Measurements from ENCODE around the gene PPP2R3B.

The PPP2R3B gene

GRCh38 chrX:344371-344901, 42.3 kb downstream of the PPP2R3B start:
- ChIA-PET CTCF (no interaction called here), POLR2A (ENCODE audit: low non-redundant PET) (no interaction called here)
- no peak for DNase-seq (ENCODE audit: low spot score)

GRCh38 chrX:341541-342101, 45.1 kb downstream of the PPP2R3B start:
- POLR2A ChIA-PET (ENCODE audit: low non-redundant PET): no interaction called here
- no peak for DNase-seq (ENCODE audit: low spot score)
- CTCF ChIA-PET: no interaction called here

More at GRCh38 chrX:344371-344901, 42.3 kb downstream of the PPP2R3B start:
- TF ChIP-seq CTCF (conservative IDR thresholded peaks at IDR 0.05; ENCODE audit: low read depth): no peak
- no peak overlapping the region for H3K27ac ChIP-seq

DNA sequence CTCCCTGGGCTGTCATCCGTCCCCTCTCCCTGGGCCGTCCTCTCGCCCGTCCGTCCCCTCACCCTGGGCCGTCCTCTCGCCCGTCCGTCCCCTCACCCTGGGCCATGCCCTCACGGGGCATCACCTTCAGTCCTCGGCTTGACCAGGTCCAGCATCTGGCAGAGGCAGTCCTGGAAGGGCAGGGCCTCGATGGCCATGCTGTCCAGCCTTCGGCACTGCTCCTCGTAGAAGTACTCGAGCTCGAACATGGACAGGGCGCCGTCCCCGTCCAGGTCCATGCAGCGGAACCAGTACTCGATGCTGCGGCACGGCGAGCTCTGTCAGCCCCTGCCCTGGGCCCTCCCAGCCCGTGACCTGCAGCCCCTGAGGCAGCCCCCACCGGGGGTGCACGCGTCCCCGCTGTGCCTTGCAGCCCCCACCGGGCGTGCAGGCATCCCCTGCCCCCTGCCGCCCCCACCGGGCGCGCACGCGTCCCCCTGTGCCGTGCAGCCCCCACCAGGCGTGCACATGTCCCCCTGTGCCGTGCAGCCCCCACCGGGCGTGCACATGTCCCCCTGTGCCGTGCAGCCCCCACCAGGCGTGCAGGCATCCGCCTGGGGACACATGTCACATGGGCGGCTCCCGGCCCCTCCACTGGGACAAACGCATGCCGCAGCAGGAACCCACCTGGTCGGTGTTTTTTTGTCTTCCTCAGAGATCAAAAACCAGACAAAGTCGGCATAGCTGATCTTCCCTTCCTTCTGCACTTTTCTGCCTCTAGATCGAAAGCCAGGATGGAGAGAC, 45.9 kb downstream of the PPP2R3B start:
- H3K27ac ChIP-seq: no peak overlapping the region
- DNase-seq (ENCODE audit: low spot score): no peak
- CTCF ChIA-PET: no interaction called here
- TF ChIP-seq CTCF (conservative IDR thresholded peaks at IDR 0.05; ENCODE audit: low read depth): no peak
- POLR2A ChIA-PET (ENCODE audit: low non-redundant PET): no interaction called here

More at GRCh38 chrX:341541-342101, 45.1 kb downstream of the PPP2R3B start:
- no peak overlapping the region for H3K27ac ChIP-seq
- no peak for TF ChIP-seq CTCF (conservative IDR thresholded peaks at IDR 0.05; ENCODE audit: low read depth)

- POLR2A ChIA-PET (ENCODE audit: low non-redundant PET): no interaction called here
- TF ChIP-seq CTCF (conservative IDR thresholded peaks at IDR 0.05; ENCODE audit: low read depth): no peak
- DNase-seq (ENCODE audit: low spot score): no peak
- H3K27ac ChIP-seq: no peak overlapping the region
- CTCF ChIA-PET: no interaction called here
Observed at GRCh38 chrX:340121-340520, 46.6 kb downstream of the PPP2R3B start.

- DNase-seq (ENCODE audit: low spot score): no peak
- ChIA-PET POLR2A (ENCODE audit: low non-redundant PET) (no interaction called here), CTCF (no interaction called here)
- no peak for TF ChIP-seq CTCF (conservative IDR thresholded peaks at IDR 0.05; ENCODE audit: low read depth)
- no peak overlapping the region for H3K27ac ChIP-seq
Observed at GRCh38 chrX:338836-339400, 47.8 kb downstream of the PPP2R3B start.

DNA sequence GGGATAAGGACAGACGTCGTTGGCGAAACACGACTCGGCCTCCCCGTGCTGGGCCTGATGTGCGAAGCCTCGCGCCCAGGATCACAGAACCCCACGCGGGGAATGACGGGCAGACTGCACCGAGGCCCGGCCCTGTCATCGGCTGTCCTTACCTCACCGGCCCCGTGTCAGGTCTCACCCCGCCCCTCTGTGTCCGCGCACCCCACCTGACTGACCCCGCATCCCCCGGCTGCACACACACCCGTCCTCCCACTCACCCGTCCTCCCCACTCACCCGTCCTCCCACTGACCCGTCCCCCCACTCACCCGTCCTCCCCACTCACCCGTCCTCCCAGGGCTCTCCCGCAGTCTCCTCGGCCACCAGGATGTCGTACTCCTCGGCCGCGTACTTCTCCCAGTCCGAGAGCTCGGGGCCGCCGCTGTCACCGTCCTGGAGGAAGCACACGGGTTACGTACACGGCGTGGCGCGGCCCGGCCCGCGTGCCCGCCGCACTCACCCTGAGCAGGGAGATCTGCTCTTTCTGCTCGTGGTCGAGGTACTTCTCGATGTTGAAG, 48.3 kb downstream of the PPP2R3B start:
- TF ChIP-seq CTCF (conservative IDR thresholded peaks at IDR 0.05; ENCODE audit: low read depth): no peak
- ChIA-PET POLR2A (ENCODE audit: low non-redundant PET) (no interaction called here), CTCF (no interaction called here)
- H3K27ac ChIP-seq: no peak overlapping the region
- no peak for DNase-seq (ENCODE audit: low spot score)

All from RWPE1 (cell line).